CD4-positive, alpha-beta T cell treated with Interleukin-4 for 4 hours (primary cell): ENCODE measurements around the gene CBX3.
"Not testable (repeated sequence)": the region's sequence is repeated elsewhere in the genome, so short reads cannot be mapped to it uniquely, and the experiment has no call there.

Experiments
- DNase-seq: peaks from one replicate; pipeline ENCODE4 v3.0.0-alpha.2; 2020

Gene CBX3

DNA sequence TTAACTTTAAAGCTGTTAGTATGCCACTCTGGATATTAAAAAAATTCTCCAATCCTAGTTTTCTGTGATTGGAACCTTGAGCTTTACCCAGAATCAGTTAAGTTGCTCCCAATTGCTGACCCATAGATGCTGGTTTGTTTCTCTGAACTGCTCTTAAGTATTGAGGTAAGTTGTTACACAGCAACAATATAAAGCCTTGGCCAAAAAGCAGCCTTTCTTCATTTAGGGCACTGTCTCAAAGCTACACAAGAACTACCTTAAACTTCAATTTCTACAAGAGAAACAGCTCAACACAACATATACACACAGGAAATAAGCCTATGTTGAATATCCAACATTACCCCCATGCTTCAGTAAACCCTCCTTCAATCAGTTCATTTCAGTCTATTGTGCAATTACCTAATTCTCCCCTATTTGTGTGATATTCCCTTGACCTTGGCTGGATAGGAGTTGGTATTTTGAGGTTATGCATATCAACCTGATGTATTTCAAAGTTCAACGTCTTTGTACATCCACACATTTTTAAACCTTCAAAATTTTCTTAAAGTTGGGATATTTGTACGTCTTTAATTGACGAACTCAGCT, 12.5 kb upstream of the CBX3 start:
- DNase-seq: no peak

DNA sequence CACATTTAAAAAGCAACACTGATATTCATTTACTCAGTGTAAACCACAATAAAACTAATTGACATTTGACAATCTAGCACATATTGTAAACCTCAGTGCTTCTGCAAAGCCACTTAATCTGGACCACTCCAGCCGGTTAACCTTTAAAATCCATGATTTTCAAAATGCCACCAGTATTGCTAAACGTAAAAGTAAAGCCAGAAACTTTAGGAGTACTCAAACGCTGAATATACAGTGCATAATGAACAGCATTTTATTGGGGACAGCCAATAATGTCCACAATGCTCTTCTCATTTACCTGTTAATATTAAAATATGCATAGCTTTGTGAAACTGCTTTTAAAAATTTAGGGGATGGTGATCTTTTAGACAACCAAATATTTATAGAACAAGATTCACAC, 11.8 kb upstream of the CBX3 start:
- DNase-seq: no peak

DNA sequence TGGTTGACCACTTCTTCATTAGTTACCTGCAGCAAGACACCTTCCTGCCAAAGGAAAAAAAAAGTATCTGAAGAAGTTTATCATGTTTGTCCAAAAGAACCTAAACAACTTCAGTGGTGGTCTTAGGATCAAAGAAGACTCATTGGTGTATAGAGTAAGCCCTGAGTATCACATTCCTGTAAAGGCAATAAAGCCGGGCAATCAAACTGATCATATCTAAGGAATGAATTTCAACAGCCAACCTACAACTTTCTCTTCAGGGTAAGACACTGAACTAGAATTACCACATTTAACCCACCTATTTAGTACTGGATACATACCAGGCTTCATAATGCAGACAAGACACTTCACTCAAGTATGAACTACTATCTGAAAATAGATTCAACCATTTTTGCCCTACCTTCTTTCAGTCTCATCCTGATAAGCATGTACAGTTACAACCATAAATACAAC, 11.1 kb upstream of the CBX3 start:
- no peak for DNase-seq

DNA sequence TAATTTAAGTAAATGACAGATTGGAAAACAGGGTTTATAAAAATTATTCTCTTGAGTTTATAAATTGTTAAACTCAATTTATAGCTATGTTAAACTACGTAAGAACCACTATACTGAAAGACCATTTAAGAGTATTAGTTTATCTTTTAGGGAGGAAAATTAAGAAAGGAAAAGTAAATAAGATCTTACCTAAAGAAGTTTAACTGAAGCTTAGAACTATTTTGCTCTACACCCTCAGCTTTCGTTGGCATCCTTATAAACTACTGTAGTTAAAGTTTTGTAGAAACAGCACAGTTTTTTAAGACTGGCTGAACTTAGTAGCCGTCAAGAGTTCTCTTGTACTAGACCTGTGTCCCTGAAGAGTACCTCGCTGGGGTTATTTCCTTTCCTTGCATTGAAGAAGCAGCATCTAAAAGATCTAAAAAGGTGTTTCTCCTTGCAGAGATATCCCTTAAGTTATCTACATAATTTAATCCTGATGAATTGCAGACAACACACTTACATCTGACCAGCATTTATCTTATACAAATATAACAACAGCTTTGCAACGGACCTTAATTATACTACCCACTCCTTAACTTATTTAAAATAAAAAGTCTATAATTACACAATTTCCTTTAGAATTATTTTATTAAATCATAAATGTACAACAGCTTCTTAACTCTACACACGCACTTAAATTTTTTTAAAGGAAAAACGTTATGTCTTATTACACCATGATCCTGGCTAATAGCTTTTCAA, 10.1 kb upstream of the CBX3 start:
- no peak for DNase-seq

DNA sequence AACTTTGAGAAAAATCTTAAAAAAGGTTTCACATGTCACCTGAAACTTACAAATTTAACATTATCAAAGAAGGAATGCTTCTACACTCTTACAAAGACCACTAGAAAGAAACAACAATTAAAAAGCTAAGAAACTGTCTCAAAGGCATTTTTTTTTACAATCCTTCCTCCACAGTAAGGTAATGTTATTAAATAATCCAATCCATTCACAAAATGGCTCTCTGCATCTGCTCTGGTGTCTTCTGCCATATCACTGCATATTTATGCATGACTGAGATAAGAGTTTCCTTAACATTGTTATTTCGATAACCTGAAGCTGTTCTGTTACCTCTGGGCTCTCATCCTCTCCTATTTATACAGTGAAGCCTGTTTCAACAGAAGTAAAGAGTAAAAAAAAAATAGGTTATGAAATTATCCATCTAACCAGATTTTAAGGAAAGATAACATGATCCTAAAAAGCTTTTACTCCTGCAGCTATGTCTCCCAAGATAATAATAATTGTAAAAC, 9.5 kb upstream of the CBX3 start:
- no peak for DNase-seq

DNA sequence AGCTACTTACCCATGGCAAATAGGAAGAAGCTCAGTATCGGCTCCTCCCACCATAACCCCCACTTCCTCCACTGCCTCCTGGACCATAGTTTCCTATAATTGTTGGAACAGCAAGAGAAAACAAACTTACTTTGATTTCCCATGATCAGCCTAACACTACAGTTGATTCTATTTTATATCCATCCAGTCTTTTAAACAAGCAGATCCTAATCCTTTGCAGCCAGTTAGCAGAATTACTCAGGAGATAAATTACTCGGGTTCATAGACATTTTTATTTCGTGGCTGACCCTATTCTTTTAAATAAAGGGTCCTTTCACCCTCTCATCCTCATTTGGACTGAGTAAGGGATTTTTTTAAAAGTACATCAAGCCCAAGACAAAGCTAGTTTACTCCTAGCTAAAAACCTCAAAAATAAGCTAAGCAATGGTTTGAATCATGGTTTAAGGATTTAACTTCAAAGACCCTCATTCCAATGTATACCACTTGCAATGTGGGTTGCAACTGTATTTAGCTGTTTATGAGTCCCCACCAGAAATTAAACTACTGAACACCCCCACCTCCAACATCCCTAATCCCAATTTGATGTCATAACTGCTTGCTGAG, 9.0 kb upstream of the CBX3 start:
- DNase-seq: no peak

DNA sequence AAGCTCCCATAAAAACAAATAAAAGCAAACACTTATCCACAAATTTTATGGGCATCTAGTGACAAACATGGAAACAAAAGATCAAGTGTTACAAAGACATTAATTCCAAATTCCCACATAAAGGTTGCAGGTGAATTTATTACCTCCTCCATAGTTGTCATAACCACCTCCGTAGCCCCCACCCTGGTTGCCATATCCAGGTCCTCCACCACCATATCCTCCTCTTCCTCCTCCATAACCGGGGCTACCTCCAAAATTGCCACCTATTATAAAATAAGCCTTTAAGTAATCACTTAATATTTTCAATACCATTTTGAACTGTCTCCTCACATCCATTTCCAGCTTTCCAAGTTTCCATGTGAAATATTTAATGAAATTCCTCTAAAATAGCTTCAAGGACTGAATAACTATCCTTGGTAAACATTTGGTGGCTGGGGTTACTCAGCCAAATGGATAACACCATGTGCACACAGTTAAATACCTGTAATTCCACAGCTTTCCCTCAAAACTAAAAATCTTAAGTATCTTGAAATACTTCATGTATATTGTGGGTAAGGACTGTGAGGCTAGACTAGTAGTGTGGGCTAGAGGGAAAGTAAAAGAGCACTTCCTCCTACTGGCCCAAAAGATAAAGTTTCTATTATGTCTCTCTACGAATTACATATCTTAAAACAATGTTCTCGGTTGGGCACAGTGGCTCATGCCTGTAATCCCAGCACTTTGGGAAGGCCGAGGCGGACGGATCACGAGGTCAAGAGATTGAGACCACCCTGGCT, 7.9 kb upstream of the CBX3 start:
- no peak for DNase-seq

DNA sequence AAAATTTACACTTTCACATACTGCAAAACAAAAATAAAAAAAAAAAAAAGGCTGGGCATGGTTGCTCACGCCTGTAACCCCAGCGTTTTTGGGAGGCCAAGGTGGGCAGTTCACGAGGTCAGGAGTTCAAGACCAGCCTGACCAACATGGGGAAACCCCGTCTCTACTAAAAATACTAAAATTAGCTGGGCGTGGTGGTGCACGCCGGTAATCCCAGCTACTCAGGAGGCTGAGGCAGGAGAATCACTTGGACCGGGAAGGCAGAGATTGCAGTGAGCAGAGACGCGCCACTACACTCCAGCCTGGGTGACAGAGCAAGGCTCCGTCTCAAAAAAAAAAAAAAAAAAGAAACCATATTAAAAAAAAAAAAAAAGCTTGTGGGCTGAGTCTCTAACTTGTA, 6.8 kb upstream of the CBX3 start:
- DNase-seq: not testable (repeated sequence)

DNA sequence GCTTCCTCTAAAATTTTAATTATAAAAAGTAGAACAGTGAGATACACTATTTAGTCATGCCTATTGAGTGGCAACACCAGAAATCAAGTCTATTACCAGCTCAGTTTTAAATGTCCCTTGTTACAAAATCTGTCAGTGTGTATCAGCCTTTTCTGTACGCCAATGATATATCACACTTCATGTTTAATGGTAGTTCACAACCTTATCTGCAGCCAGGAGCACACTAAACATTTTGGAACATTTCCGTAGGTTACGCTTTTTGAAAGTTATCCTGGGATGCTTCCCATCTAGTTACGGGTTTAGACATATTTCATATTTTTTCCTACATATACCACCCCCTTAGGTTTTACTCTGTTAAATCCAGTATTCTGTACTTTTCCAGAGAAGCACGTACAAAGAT, 6.4 kb upstream of the CBX3 start:
- no peak for DNase-seq

DNA sequence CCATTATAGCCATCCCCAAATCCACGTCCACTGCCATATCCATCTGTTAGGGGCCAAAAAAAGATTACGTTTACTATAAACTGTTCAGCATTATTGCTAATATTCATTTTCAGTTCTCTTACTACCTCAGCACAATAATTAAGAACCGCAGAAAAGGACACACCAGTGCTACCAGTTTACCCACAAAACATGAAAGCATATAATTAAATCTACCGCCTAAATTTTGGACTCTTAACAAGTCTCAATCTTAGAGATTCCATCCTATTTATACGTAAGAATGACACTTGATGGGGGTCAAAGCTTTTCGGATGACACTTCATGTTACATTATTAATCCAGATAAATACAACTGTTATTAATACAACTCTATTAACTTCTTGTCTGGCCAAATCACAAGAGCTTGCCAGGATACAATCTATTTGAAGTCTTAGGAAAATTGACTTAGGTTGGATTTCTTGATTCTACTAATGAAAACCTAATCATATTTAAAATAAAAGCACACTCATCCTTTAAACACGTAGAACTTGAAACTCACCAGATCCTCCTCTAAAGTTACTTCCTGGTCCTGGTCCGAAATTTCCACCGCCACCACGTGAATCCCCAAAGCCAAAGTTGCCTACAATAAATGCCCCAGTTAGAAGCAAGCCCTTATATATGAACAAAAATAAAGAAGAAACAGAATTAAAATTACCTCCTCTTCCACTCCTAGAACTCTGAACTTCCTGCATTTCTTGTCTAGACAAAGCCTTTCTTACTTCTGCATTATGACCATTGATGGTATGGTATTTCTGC, 5.5 kb upstream of the CBX3 start:
- no peak for DNase-seq

DNA sequence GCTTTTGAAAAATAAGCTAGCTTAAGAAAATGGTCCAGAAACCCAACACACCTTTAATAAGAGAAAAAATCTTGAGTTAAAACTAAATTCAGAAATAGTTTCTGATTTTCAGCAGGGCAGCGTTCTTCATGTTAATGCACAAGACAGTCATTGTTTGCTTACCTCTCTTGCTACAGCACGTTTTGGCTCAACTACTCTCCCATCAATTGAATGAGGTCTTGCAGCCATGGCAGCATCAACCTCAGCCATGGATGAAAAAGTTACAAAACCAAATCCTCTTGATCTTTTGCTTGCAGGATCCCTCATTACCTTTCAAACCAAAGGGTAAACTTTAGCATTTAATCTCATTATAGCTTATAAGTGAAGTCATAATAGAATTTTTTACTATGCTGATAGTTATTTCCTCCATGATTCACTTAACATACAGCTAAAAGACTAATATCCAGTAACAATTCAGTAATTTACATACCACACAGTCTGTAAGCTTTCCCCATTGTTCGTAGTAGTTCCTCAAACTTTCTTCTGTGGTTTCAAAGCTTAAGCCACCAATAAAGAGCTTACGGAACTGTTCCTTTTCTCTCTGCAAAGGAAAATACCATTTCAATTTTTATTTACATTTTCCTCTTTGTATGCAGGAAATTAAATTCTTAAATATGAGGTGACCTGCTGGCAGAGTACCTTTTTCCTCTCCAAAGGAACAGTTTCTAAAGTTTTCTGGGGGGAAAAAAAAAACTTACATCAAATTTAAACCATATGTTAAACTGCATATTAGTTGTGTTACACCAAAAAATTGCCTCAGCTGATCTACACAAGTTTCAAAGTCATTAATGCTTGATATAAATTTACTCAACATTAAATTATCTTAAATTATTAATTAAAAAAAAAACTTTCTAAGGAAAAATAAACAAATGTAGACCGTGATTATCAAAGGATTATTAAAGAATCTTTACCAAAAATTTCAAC, 4.1 kb upstream of the CBX3 start:
- peak; percentile 45 for DNase-seq

DNA sequence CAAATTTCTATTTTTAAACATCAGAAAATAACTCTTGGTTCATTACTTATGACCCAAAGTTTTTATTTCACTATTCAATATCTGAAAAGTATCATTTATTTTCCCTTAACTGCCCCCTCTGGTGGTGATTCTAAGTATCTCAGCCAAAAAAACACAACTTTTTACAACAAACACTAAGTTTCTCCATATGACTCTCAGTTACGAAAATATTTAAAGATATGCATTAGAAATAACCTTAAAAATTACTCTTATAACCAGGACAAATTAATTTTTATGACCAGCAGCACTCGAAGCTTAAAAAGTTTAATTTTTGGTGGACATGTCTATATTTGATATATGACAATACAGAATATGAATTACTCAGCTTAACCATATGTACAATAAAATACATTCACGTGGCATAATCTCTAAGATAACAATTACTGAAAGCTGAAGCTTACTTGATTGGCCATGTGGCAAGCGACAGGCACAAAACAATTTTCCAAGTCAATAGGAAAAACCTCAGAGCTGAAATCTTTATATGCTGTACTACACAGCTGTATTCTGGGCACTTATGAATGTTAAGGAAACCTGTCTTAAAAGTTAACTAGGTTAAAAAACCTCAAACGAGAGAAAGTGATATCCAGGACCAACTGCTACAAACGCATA, 3.3 kb upstream of the CBX3 start:
- peak; percentile 55 for DNase-seq

DNA sequence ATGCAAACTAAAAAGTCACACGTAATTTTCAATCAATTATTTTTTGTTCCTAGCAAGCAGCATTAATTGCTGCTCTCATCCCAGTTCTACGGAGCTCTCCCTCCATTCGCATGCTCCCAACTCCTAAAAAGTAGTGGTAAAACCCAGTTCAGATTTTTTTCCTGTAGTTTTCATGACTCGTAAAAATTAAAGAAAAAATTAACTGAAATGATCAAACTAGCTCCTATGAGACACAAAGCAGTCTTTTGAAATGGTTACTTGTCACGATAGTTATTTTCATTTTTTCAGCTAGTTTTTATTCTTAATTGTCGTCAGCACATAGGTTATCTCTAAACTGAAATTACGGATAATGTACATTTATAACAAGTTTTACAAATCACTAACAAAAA, 2.8 kb upstream of the CBX3 start:
- no peak for DNase-seq

DNA sequence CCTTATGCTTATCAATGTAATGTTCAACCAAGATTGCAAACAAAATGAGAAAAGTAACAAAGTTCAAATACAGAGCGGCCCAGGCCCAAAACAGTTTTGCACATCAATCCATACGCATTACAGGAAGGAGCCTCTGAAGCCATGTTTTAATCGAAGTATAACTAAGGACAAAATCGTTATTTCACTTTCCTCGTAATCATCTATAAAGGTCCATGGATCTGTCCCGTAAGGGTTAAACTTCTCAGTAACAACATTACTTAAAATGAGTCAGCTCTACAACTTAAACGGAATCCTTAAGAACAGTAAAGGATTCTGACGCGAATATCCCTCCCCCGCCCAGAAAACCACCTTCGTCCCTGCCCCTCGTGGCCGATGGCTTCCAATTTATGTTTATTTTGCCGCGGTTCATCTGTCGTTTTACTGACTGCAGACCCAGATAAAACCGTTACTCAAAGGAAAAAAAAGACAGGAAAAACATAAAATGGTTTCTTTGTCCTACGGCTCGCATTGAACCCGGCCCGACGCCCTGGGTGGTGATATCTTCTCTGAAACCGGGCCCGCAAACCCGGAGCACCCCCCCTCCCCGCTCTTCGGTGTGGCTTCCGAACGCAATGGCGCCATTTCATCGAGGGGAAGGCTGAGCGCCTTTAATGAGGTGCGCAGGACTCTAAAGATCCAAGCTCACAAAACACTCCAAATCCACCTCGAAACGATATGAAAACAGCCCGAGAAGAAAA, 2.1 kb upstream of the CBX3 start:
- peak; percentile 72 for DNase-seq

DNA sequence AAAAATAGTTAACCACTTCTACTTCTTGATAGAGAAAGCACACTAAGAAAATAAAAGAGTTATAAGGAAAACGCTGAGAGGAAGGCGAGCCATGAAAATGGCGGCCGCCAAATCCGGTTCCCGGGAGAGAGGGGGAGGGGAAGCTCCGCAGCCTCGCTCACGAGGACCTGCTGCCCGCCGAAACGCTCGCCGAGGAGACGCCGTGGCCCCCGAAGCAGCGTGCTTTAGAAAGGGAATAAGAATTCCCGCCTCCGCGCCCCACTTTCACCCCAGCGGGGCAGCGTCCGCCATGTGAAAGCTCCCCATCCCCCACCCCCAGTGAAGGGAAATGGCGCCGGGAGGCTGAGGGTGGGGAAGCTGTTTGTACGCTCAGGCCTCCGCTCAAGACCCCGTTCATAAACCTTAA, 1.5 kb upstream of the CBX3 start:
- DNase-seq: peak; percentile 57

DNA sequence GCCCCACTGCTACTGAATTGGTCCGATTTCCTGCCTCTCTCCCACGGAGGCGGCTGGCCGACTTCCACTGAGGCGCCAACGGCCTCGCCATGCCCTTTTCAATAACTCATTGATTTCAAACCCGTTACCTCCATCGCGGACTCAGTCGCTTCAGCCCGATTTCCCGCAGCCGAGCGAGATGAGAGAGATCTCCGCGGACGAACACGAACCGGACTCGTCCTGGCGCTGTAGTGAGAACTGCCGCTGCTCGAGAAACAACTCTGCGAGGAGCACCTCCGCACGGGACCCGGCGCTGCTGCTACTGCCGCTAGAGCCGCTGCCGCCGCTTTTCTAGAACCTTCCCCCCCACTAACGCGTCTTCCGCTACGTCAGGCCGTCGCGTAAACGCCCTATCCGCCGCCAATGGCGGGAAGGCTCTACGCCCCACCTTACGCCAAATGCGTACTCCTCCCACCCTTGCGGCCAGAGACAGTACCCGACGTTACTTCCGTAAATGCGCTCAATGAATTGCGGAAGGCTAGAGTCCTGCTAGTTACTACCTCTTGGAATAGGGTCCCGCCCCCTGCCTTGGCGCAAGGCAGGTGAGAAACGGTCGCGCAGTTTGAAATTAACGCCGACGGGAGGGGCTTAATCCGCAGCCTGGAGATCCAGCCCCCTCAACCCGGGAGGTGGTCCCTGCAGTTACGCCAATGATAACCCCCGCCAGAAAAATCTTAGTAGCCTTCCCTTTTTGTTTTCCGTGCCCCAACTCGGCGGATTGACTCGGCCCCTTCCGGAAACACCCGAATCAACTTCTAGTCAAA, 900 bp upstream of the CBX3 start, which contains the start of gene HNRNPA2B1:
Gene HNRNPA2B1, minus strand, starts transcription at position 303 of the 803 bp plus-strand sequence. Its CDS starts 169 bp downstream, at position 134.
- DNase-seq: peak; percentile 99

DNA sequence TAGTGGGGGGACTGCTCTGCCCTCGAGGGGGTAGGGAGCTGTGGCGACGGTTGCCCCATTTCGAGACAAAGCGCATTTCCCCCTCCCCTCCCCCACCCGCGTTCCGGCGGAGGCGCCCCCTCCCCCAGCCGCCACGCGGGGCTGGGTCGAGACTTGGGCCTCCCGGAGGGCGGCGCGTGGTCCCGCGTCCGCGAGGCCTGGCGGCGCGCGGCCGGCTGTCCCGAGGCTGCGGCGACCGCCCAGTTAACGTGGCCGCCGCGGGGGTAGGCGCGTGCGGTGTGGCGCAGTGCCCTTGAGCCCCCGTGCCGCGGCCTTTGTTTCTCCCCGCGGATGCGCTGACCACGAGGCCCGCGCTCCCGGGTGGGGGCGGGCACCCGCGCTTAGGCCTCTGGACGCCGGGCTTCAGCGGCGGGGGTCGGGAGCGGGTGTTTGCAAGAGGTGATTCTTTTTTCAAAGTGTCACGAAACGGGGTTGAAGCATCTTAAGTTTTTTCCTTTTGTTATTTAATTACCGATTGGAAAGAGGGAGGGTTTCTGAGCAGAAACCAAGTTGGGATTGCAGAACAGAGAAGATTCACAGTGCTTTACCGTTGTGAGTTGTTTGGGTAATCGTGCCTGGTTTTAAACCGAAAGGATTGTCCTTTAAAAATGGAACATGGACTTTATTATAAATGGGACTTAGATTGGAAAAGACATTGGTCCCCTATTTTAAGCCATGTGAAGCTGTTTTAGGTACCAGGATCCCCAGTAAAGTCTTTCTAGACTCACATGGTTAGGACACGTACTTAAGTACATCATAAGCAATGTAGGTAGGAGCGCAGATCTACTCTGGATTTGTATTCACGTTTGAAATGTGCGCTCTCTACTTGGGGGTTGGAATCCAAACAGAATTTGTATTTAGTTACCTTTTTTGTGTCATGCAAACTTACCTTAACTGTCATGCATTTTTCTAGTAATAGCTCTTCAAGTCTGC, 760 bp downstream of the CBX3 start:
- peak; percentile 32 for DNase-seq

DNA sequence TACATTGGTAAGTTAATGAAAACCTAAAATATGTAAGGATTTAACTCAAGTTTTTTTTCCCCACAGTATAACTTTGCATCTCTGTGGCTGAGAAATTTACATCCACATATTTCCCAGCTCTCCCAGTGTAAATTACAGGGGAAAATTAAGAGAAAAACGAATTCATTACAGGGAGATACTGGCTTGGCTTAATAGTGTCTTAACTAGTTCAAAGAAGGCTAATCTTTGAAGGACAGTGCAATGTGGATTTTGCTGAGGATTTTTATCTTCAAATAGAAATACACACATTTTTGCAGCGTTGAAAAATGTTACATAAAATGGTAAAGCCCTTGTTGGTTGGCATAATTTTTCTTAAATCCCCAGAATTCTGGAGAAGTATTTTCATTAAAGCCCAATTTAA, 1.5 kb downstream of the CBX3 start:
- no peak for DNase-seq
